ENCODE data around the gene PATJ. TPM values are rescaled to one million over a fixed set of nuclear protein-coding genes. Genes with fewer than 3 reads are reported as not detected.

Gene PATJ
- total RNA-seq, 1 donor from 2014 or later, result 56.2 TPM

DNA sequence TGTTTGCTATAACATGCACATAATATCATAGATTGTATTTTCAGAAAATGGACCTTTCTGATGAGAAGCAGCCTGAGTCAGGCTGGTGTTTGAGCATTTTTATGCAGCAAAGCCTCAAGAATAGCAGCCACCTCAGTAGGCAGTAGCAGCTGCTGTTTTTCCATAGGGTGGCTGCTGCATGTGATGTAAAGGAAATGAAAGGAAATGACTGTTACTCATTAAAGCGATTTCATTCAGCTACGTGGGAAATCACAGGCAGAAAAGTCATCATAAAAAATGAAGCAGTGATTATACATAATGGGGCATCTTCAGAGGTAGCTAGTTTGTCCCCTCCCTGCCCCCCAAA is 110.4 kb downstream of the PATJ start:
- no peaks in the 10 kb centered on the region for H3K36me3 ChIP-seq
- ATAC-seq (no peak), DNase-seq (no peak)
- H3K4me3 ChIP-seq, result no peak overlapping the region
- H3K27me3 ChIP-seq, result no peaks in the 10 kb centered on the region
- no peaks in the 10 kb centered on the region for H3K9me3 ChIP-seq
- no peak overlapping the region for H3K27ac ChIP-seq
- no peaks in the 10 kb centered on the region for H3K4me1 ChIP-seq
- intact Hi-C loops (cut with DNase I), result no loop called here
- TF ChIP-seq, protein P1, sequence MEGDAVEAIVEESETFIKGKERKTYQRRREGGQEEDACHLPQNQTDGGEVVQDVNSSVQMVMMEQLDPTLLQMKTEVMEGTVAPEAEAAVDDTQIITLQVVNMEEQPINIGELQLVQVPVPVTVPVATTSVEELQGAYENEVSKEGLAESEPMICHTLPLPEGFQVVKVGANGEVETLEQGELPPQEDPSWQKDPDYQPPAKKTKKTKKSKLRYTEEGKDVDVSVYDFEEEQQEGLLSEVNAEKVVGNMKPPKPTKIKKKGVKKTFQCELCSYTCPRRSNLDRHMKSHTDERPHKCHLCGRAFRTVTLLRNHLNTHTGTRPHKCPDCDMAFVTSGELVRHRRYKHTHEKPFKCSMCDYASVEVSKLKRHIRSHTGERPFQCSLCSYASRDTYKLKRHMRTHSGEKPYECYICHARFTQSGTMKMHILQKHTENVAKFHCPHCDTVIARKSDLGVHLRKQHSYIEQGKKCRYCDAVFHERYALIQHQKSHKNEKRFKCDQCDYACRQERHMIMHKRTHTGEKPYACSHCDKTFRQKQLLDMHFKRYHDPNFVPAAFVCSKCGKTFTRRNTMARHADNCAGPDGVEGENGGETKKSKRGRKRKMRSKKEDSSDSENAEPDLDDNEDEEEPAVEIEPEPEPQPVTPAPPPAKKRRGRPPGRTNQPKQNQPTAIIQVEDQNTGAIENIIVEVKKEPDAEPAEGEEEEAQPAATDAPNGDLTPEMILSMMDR (IDR thresholded peaks at IDR 0.05), result no peak

DNA sequence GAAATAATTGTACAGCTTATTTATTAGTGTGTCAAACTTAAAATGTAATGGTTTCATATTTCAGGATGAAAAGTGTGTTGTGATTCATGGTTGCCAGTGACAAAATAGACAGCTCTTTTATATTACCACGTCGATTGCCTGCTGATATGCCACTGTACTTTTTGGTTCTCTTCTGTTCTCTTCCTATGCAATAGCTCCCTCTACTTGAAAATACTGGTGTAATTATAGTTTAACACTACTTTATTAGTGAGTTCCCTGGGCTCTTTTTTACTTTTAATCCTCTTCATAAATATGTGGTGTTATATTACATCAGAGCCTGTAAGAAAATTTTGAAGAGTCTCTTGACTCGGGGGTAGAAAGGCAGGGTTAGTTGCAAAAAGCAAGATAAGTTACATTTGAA is 111.3 kb downstream of the PATJ start:
- intact Hi-C loops (cut with DNase I), result no loop called here
- Histone ChIP-seq H3K9me3 (no peaks in the 10 kb centered on the region), H3K36me3 (no peaks in the 10 kb centered on the region), H3K27me3 (no peaks in the 10 kb centered on the region), H3K4me1 (no peaks in the 10 kb centered on the region), H3K27ac (no peak overlapping the region), H3K4me3 (no peak overlapping the region)
- ATAC-seq, result no peak
- TF ChIP-seq, protein P1 (IDR thresholded peaks at IDR 0.05), result peak; percentile 16
- DNase-seq, result no peak

DNA sequence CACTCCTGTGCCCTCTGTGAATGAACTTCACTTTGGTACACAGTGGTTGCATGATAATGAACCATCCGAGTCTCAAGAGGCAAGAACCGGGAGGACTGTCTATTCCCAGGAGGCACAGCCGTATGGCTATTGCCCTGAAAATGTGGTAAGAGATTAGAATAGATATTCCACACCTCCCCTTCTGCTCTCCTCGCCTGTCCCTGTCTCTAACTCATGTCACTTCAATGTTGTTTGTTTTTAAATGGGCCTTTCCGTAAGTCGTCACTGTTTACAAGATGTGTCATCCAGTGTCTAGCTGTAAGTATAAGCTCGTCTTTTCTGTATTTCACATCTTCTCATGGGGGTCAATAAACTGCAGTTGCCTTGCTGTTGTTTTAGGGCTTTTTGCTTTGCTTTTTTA is 122.2 kb downstream of the PATJ start:
- Histone ChIP-seq H3K27ac (no peak overlapping the region), H3K9me3 (no peaks in the 10 kb centered on the region), H3K4me3 (no peak overlapping the region), H3K4me1 (no peaks in the 10 kb centered on the region), H3K36me3 (peaks cover 12% of the 10 kb centered on the region), H3K27me3 (no peaks in the 10 kb centered on the region)
- no peak for DNase-seq
- TF ChIP-seq, protein P1 (IDR thresholded peaks at IDR 0.05), result no peak
- no peak for ATAC-seq
- intact Hi-C loops (cut with DNase I), result no loop called here

DNA sequence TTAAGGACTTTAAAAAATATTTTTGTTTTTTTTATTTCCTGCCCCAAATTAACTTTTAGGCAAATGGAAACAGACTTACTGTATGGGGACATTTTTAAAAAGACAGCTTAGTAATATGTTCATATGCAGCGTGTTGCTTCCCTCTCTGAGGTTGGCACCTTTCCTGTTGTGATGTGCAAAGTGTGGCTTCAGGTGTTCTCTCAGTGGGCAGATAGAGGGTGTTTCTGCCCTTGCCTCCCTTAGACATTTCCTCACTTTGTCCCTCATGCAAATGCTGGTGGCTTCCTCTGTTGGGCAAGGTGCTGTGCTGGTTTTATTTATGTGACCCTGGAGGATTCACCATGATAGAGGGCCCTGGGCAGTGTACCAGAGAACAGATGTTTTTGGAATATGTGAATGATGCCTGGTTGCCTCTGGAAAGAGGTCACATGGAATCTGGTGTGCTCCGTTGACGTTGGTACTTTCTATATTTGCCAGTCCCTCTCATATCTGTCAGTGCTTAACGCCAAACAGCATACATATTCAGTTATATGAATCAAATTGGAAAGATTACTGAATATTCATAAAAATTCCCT is 123.5 kb downstream of the PATJ start:
- Histone ChIP-seq H3K4me3 (no peak overlapping the region), H3K4me1 (no peaks in the 10 kb centered on the region), H3K27ac (no peak overlapping the region), H3K27me3 (no peaks in the 10 kb centered on the region), H3K36me3 (peaks cover 12% of the 10 kb centered on the region), H3K9me3 (no peaks in the 10 kb centered on the region)
- intact Hi-C loops (cut with DNase I), result no loop called here
- TF ChIP-seq, protein P1 (IDR thresholded peaks at IDR 0.05), result no peak
- ATAC-seq (no peak), DNase-seq (no peak)

DNA sequence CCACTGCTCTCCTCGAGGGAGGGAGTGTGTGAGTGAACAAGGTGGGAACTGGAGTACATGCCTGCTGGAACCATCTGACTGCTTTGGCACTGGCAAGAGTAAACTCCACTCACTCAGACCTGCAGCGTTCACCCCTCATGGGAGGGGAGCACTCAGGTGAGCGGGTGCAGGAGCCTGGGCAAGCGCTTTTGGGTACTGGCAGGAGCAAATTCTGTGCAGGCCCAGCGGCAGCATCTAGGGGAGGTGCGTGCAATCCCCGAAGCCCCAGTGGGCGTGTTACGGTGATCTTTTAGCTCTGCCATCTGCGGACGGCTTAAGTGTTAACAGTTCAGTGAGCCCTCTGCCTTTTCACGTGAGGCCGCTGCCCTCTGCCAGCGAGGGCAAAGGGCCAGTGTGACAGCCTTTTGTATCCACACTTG is 127.4 kb downstream of the PATJ start:
- DNase-seq (no peak), ATAC-seq (no peak)
- Histone ChIP-seq H3K36me3 (peaks cover 6% of the 10 kb centered on the region), H3K27me3 (no peaks in the 10 kb centered on the region), H3K4me1 (no peaks in the 10 kb centered on the region), H3K4me3 (no peak overlapping the region), H3K9me3 (no peaks in the 10 kb centered on the region), H3K27ac (no peak overlapping the region)
- TF ChIP-seq, protein P1 (IDR thresholded peaks at IDR 0.05), result no peak
- intact Hi-C loops (cut with DNase I), result no loop called here

DNA sequence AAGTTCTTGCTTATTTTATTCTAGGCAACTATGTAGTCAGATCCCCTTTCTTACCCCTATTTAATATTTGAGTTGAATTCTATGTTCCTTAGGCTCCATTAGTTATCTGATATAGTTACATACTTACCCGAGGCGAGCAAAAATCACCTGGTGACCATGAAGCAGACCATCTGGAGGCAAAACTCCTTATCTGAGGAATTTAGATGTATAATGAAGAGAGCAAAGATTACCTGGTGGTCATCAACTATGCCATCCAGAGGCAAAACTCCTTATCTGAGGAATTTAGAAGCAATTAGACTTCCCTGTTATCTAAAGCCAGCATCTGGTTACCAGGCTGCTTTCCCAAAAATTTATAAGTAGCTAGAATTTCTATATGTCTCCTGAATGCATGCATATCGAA is 129.9 kb downstream of the PATJ start:
- Histone ChIP-seq H3K27me3 (no peaks in the 10 kb centered on the region), H3K27ac (no peak overlapping the region), H3K4me1 (no peaks in the 10 kb centered on the region), H3K4me3 (no peak overlapping the region), H3K9me3 (no peaks in the 10 kb centered on the region), H3K36me3 (peaks cover 4% of the 10 kb centered on the region)
- intact Hi-C loops (cut with DNase I), result no loop called here
- DNase-seq (no peak), ATAC-seq (no peak)
- TF ChIP-seq, protein P1 (IDR thresholded peaks at IDR 0.05), result no peak

All from upper lobe of right lung (tissue), 1 donor.